Activated naive CD8-positive, alpha-beta T cell treated with anti-CD3 and anti-CD28 coated beads for 36 hours (primary cell): Measurements from ENCODE around the gene CYP2C8. TPM values are rescaled to one million over a fixed set of nuclear protein-coding genes. Genes with fewer than 3 reads are reported as not detected.

Experiments used
- DNase-seq: peaks from one replicate; pipeline ENCODE4 v3.0.0; 2021
- H3K27ac Mint-ChIP-seq: one replicate; pipeline ENCODE4 v1.8.0; 2022; ENCODE audit warnings: mild to moderate bottlenecking, moderate library complexity, mixed read lengths
- H3K27me3 Mint-ChIP-seq: one replicate; pipeline ENCODE4 v1.8.0; 2022; ENCODE audit warnings: mild to moderate bottlenecking, mixed read lengths
- H3K36me3 Mint-ChIP-seq: one replicate; pipeline ENCODE4 v1.8.0; 2021; ENCODE audit warnings: mild to moderate bottlenecking, mixed read lengths
- H3K4me1 Mint-ChIP-seq: one replicate; pipeline ENCODE4 v1.8.0; 2021; ENCODE audit warnings: mixed read lengths
- H3K4me3 Mint-ChIP-seq: one replicate; pipeline ENCODE4 v1.8.0; 2022; ENCODE audit warnings: mild to moderate bottlenecking, moderate library complexity, mixed read lengths
- H3K9me3 Mint-ChIP-seq: one replicate; pipeline ENCODE4 v1.8.0; 2022; ENCODE audit warnings: mixed read lengths
- total RNA-seq, 2 experiments: library from RNA; stranded (reverse); gene quantifications; one replicate each; pipeline ENCODE4 v1.2.3, GENCODE V29; 2021

The CYP2C8 gene
- total RNA-seq, 2 experiments from 2014 or later, result 0.12 to 0.35 TPM

GRCh38 chr10:95031656-95032055 is 37.6 kb downstream of the CYP2C8 start:
- no peak for DNase-seq
- Mint-ChIP-seq H3K4me3 (no peak overlapping the region), H3K4me1 (no peaks in the 10 kb centered on the region), H3K27me3 (peaks cover 8% of the 10 kb centered on the region), H3K27ac (no peak overlapping the region), H3K36me3 (no peaks in the 10 kb centered on the region), H3K9me3 (peaks cover 2% of the 10 kb centered on the region)

GRCh38 chr10:95026461-95026860 is 42.8 kb downstream of the CYP2C8 start:
- no peaks in the 10 kb centered on the region for H3K4me1 Mint-ChIP-seq
- peaks cover 13% of the 10 kb centered on the region for H3K9me3 Mint-ChIP-seq
- no peaks in the 10 kb centered on the region for H3K36me3 Mint-ChIP-seq
- no peak for DNase-seq
- H3K27me3 Mint-ChIP-seq, result peaks cover 8% of the 10 kb centered on the region
- H3K4me3 Mint-ChIP-seq, result no peak overlapping the region
- no peak overlapping the region for H3K27ac Mint-ChIP-seq

GRCh38 chr10:94997741-94998174 is 71.5 kb downstream of the CYP2C8 start:
- H3K27me3 Mint-ChIP-seq, result no peaks in the 10 kb centered on the region
- H3K9me3 Mint-ChIP-seq, result no peaks in the 10 kb centered on the region
- no peaks in the 10 kb centered on the region for H3K4me1 Mint-ChIP-seq
- no peak for DNase-seq
- no peak overlapping the region for H3K4me3 Mint-ChIP-seq
- H3K27ac Mint-ChIP-seq, result no peak overlapping the region
- H3K36me3 Mint-ChIP-seq, result no peaks in the 10 kb centered on the region

GRCh38 chr10:94992811-94993210 is 76.5 kb downstream of the CYP2C8 start:
- Mint-ChIP-seq H3K36me3 (no peaks in the 10 kb centered on the region), H3K9me3 (peaks cover 11% of the 10 kb centered on the region), H3K27me3 (no peaks in the 10 kb centered on the region), H3K4me3 (no peak overlapping the region), H3K4me1 (no peaks in the 10 kb centered on the region), H3K27ac (no peak overlapping the region)
- DNase-seq, result no peak

- no peak overlapping the region for H3K27ac Mint-ChIP-seq
Observed at GRCh38 chr10:94991243-94991888, 77.9 kb downstream of the CYP2C8 start.

GRCh38 chr10:94989192-94989591 is 80.1 kb downstream of the CYP2C8 start:
- H3K4me1 Mint-ChIP-seq, result no peaks in the 10 kb centered on the region
- H3K36me3 Mint-ChIP-seq, result no peaks in the 10 kb centered on the region
- H3K27ac Mint-ChIP-seq, result no peak overlapping the region
- no peak overlapping the region for H3K4me3 Mint-ChIP-seq
- H3K9me3 Mint-ChIP-seq, result peaks cover 11% of the 10 kb centered on the region
- DNase-seq, result no peak
- H3K27me3 Mint-ChIP-seq, result no peaks in the 10 kb centered on the region

More at GRCh38 chr10:94991243-94991888, 77.9 kb downstream of the CYP2C8 start:
- H3K4me1 Mint-ChIP-seq, result no peaks in the 10 kb centered on the region
- H3K27me3 Mint-ChIP-seq, result no peaks in the 10 kb centered on the region
- peaks cover 11% of the 10 kb centered on the region for H3K9me3 Mint-ChIP-seq
- no peaks in the 10 kb centered on the region for H3K36me3 Mint-ChIP-seq
- H3K4me3 Mint-ChIP-seq, result no peak overlapping the region
- DNase-seq, result no peak

Other genes with a start within 250 kb of the CYP2C8 start
- gene CYP2C9, start 130.8 kb downstream of the CYP2C8 start, total RNA-seq, result not detected
- gene ACSM6, start 124.7 kb upstream of the CYP2C8 start, total RNA-seq, result not detected
- gene PDLIM1, start 221.5 kb upstream of the CYP2C8 start, total RNA-seq, result 1 to 10 TPM in 1 of 2 experiments, under 1 TPM in 1; 0.70 to 1.6 TPM